GM18499 (cell line): ENCODE data around the gene ZC3H6.
A peak's percentile ranks its signal among the peaks of the same experiment; 100 is the strongest.

ENCODE experiments used
- ATAC-seq: cut with Tn5 transposase; IDR thresholded peaks from one replicate; pipeline ENCODE4 v1.9.1; 2021; ENCODE audit warnings: moderate number of reproducible peaks; ENCODE audit not compliant: insufficient read depth, unreplicated experiment

The ZC3H6 gene, protein sequence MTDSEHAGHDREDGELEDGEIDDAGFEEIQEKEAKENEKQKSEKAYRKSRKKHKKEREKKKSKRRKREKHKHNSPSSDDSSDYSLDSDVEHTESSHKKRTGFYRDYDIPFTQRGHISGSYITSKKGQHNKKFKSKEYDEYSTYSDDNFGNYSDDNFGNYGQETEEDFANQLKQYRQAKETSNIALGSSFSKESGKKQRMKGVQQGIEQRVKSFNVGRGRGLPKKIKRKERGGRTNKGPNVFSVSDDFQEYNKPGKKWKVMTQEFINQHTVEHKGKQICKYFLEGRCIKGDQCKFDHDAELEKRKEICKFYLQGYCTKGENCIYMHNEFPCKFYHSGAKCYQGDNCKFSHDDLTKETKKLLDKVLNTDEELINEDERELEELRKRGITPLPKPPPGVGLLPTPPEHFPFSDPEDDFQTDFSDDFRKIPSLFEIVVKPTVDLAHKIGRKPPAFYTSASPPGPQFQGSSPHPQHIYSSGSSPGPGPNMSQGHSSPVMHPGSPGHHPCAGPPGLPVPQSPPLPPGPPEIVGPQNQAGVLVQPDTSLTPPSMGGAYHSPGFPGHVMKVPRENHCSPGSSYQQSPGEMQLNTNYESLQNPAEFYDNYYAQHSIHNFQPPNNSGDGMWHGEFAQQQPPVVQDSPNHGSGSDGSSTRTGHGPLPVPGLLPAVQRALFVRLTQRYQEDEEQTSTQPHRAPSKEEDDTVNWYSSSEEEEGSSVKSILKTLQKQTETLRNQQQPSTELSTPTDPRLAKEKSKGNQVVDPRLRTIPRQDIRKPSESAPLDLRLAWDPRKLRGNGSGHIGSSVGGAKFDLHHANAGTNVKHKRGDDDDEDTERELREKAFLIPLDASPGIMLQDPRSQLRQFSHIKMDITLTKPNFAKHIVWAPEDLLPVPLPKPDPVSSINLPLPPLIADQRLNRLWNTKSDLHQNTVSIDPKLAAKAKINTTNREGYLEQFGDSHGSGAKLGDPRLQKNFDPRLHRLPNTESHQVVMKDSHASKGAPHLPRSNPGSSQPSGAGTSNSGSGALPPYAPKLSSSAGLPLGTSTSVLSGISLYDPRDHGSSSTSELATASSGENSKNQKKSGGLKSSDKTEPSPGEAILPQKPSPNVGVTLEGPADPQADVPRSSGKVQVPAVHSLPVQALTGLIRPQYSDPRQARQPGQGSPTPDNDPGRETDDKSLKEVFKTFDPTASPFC

DNA sequence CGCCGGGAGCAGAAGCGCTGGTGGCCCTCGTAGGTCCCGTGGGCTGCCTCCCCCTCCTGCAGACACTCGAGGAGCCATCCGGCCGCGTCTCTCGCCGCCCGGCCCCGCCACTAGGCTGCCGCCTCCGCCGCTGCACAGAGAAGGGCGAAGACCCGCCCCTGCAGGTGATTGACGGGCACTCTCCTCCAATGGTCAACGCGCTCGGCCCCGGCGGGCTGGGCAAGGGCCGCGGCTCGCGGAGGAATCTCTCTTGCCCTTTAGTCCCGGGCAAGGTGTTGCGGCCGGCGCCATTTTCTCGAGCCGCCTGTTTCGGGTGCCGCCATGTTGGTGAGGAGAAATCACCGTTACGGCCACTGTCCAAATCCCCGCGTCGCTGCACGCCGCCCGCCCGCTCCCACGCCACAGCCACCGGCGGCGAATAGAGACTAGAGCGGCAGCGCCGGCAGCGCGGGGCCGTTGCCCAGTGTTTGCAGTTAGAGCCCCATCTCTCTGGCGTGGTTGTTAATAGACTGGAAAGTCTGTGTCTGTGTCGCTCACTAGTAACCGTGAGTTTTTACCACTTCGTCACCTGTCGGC, at the start of gene ZC3H6:
Gene ZC3H6 (plus strand): TSS at position 287 of the 576 bp plus-strand sequence. CDS start 398 bp downstream, outside the sequence.
- ATAC-seq, result peak; percentile 93

DNA sequence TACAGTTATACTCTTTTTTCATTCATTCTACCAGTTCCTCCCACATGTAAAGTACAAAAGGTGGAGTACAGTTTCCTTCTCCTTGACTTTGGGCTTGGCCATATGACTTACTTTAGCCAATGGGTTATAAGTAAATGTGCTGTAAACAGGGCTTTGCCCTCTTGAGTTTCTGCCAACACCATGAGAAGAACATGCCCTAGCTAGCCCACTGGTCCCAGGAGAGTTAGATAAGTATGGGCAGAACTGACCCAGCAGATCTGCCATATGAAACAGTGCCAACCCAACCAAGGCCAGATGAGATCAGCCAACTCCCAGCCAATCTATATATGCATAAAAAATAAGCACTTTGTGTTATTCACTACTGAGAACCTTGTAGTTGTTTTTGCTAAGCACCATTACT, 46.0 kb upstream of the ZC3H6 start:
- ATAC-seq, result no peak

DNA sequence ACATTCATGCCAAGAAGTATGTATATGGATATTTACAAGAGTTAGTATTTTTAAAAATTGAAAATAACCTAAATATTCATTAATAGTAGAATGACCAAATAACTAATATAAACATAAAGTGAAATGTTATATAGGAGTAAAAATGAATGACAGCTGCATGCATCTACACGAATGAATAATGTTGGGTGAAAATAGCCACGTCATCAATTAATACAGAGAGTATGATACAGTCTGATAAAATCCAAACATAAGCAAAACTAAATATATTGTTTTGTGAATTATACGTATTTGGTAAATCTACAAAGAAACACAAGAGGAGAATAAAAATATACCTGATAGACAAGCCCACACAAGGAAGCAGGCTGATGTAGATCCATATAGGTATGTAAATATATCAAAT, 45.0 kb upstream of the ZC3H6 start:
- no peak for ATAC-seq

DNA sequence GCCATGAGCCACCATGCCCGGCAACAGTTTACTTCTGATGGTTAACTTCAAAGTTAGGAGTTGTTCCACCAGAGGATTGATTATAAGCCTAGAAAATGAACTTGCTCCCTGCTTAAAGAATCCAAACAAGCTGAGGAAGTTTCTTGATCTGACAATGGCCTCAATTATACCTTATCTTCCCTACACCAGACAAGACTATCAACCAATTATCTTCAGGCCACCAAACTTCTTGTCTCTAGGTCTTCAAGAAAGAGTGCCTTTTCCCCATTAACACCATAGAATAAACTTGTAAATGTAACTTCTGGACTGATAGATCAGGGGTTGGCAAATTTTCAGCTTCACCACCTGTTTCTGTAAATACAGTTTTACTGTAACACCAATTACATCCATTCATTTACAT, 35.5 kb upstream of the ZC3H6 start:
- ATAC-seq, result no peak

DNA sequence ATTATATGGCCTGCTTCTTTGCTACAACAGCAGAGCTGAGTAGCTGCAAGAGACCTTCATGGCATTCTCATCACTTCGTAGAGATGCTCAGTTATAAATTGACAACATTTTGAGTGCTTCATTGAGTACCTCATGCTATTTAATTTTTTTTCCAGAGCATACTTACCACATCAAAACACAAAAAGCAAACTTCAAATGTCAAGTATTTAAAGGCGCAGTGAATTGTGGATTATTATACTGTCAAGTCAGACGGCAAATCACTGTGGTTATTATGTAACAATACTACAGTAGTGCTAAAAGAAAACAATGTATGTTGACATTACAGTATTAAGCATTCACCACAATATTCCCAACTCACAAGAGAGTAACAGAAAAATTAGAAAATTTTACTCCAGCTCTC, 33.0 kb upstream of the ZC3H6 start:
- ATAC-seq, result no peak

DNA sequence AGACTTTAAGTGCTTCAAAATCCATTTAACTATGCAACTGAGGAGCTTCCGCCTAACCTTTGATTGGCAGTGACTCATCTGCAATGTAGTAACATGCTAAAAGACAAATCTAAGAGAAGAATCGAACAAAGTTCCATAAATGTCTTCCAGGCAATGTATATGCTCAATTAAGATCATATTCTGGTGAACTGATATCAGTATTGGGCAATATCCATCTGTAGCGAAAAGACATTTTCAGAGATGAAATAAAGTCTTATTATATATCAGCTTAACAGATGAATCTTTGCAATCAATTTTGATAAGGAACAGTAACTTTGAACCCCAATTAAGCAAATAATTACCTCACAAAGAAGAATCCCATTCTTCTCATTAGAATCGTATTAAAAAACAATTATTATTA, 32.2 kb upstream of the ZC3H6 start:
- no peak for ATAC-seq

DNA sequence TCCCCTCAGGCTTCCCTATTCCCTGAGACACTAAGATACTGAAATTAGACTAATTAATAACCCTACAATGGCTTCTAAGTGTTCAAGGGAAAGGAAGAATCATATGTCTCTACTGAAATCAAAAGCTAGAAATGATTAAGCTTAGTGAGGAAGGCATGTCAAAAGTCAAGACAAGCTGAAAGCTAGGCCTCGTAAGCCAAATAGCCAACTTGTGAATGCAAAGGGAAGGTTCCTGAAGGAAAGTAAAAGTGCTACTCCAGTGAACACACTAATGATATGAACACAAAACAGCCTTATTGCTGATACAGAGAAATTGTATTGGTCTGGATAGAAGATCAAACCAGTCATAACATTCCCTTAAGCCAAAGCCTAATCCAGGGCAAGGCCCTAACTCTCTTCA, 30.5 kb upstream of the ZC3H6 start:
- ATAC-seq, result no peak

DNA sequence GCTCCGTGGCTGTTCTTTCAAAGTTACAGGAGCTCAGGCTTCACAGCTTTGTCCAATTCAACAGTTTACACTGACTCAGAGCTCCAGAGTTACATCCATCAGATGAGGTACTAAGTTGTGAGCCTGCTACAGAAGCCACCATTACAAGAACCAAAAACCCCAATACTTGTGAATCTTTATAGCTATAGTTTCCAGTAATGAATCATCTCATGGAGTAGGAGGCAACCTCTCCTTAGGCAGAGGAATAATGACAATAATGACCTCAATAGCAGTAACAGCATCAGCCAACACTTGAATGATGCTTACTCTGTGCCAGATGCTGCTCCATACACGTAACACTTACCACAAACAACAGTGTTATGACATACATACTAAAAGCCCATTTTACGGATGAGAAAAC, 24.1 kb upstream of the ZC3H6 start:
- ATAC-seq, result no peak

DNA sequence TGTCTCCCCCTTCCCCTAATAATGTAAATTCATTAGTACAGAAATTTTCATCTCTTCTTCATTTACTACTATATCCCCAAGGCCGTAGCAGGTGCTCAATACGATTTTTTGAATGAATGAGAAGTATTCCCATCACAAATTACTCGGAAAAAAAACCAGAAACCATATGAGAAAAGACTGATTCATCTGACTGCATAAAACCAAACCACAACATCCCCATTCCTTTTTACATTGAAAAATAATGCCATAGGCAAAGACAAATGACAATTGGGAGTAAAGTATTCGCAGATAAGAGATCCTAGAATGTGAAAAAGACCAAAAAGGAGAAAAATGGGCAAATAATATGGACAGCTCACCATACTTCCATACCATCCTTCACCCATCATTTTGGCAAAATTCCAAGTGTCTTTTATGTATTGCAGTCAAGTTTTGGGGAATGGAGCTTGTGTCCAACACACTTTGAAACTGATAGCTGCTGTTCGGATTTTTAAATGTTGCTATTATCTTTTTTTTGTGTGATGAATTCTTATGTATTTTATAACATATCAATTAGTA, 22.1 kb upstream of the ZC3H6 start:
- ATAC-seq, result no peak

DNA sequence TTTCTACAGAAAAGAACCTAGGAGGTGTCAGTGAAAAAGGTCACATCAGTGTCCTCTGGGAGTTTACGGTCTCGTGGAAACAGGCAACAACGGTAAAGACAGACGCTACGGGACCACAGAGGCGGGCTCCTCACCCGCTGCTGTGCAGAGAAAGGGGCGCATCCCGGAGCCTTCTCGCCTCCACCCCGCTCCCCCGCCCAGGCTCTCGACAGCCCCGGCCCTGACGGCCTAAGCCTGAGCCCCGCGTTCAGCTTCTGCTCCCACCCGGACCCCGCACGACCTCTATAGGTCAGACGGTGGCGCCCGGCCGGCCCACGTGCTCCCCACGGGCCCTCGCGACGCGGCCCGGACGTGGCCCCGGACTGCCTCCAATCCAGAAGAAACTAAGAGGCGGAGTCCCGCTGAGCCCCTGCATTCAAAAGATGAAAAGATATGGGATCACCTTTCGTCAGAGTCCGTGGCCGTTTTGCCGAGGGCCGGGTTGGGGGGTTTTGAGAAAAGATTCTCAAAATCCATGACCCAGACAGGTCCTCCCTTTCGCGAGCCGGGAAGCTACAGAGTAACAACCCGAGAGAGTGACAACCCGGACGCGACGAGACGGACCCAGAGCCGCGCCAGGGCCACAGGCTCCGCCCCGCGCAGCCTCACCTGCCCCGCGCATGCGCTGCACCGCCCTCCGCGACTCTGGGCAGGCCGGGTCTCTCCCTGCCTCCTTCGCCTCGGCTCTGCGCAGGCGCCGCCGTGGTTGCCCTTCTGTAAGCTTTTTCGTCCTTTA, 20.7 kb upstream of the ZC3H6 start, which contains the start of gene ZC3H8:
Gene ZC3H8 (minus strand): TSS at position 577 of the 775 bp plus-strand sequence. CDS start 61 bp downstream, at position 516.
- ATAC-seq, result peak; percentile 46

DNA sequence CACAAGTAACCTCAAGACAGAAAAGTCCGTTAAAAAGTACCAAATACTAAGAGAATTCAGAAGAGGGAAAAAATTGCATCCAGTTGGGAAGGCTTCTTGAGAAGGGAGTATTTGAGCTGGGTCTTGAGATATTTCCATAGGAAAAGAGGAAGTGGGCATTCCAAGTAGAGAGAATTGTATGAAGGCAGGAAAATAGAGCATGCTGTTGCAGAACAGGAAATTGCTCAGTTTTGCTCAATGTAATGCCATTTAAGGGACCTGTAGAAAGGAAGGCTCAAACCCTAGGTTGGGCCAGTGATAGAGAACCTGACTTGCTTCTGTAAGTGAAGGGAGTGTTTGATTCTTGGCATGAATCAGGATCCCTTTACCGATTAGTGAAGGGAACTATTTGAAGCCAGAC, 19.5 kb upstream of the ZC3H6 start:
- no peak for ATAC-seq

DNA sequence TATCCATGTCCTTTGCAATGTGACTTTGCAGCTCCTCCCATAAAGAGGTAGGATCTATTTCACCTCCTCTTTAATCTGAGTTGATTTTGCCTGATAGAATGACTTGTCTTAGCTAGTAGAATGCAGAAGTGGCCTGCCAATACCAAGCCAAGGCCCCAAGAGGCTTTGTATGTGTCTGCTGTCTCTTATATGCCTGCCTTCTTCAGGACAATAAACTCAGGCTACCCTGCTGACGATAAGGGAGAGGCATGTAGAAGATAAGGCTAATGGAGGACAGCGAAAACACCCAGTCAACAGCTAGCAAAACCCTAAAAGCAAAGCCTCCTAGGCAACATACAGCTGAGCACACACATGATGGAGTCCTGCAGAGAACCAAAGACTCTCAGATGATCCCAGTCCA, 18.7 kb upstream of the ZC3H6 start:
- ATAC-seq, result no peak

DNA sequence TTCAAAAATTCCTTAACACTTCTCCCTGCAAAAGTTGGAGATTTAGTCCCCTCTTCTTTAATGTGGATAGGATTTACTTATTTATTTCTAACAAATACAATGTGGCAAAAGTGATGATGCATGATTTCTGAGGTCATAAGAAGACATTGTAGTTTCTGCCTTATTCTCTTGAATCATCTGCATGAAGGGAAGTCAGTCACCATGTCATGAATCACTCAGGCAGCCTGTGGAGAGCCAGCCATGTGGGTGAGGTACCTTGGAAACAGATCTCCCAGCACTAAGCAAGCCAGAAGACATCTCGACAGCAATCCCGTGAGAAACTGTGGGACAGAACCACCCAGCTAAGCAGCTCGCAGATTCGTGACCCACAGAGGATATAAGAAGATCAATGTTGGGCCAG, 17.8 kb upstream of the ZC3H6 start:
- no peak for ATAC-seq

DNA sequence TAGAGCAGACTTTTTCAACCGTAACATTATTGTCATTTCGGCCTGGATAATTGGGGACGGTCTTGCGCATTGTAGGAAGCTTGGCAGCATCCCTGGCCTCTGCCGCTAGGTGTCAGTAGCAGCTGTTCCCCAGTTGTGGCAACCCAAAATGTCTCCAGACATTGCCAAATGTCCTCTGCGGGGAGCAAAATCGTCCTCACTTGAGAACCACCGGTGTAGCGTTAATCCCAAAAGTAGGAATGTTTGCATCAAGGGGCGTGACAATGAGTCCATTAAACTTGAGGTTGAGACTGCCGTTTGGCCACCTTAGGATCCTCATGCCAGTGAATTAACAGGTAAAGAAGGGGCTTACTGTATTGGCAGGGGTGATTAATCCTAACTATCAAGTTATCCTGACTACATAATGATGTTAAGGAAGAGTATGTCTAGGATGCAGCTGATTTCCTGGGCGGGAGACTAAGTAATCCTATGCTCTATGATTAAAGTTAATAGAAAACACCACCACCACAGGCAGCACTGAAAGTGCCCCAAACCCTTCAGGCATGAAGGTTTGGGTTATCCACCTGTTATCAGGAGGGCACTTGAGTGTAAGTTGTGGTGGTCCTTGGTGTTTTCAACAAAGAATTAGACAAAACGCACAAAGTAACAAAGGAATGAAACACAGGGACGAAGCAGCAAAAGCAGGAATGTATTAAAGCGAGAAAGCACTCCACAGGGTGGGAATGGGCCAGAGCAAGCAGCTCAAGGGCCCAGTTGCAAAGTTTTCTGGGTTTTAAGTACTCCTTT, 15.7 kb upstream of the ZC3H6 start:
- peak; percentile 33 for ATAC-seq

DNA sequence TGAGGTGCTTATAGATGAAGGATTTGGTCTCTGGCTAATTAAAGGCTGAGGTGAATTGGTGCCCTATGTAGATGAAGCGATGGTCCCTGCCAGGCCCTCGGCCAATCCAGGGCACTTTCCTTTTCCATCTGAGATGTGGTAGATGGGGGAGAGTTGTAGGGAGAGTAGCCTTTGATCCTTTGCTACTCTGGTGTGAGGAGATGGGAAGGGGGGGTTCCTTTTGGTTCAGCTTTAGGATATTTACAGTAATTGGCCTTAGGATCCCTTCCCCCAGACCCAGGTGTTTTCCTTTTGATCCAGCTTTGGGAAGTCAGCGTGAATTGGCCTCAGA, 15.1 kb upstream of the ZC3H6 start:
- no peak for ATAC-seq

DNA sequence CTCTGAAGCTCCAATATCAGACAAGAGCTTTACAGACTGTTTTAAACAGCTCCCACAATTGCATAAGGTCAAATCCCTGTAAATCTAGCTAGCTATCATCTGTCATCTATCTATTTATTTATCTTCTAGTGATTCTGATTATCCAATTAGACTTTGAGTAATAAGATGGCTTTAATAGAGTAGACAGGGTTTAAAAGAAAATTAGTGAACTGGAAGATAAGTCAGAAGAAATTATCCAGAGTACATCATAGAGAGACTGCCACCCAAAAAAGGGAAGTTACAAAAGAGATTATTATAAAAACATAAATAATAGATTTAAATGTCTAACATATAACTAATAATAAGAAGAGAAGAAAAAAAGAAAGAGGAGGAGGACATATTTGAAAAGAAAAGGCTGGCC, 12.5 kb upstream of the ZC3H6 start:
- no peak for ATAC-seq

DNA sequence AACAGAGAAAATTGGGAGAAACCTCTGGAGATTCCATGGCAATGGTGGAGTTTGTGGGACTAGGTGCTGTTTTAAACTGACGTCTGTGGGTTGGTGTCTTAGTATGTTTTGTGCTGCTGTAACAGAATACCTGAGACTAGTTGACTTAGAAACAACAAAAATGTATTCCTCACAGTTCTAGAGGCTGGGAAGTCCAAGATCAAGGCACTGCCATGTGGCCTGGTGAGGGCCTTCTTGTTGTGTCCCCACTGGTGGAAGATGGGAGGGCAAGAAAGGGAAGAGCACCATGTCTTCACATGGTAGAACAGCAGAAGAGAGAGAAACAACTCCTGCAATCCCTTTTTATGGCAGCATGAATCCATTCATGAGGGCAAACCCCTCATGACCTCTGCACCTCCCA, 6.8 kb upstream of the ZC3H6 start:
- no peak for ATAC-seq

DNA sequence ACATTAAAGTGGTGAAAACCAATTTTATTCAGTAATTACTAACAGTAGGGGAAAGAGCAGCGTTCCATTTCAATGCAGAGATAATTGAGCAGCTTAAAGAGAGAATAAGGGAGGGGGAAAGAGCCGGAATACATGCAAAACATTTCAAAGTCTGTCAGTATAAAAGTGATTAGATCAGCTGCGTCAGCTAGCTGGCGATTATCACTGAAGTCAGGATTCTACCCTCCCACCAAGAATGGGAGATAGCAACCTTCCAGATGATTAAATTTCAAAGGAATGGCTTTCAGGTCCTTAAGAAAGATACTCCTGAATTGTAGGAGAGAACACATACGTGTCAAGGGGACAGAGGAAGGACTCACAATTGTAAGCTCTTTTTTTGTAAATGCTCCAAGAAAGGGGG, 2.7 kb upstream of the ZC3H6 start:
- no peak for ATAC-seq

DNA sequence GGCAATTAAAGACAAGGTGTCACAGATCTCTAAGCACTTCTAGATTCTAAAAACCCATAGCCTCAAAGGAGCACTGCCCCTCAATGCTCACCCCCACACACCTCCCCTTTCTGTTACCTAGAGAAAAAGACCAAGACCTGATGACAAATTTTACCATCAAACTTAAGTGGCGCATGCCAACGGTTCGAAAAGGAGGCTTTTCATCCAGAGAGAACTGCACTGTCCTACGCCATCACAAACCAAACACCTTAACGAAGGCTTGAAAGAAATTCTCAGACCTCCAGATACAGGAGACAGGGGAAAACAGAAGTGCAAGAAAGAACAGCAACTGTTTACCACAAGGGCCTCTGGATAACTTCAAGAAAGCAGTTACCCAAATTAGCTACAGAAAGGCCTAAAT, 2.0 kb upstream of the ZC3H6 start:
- no peak for ATAC-seq
